ENCODE measurements around the gene ALS2. TPM values are rescaled to one million over a fixed set of nuclear protein-coding genes. Genes with fewer than 3 reads are reported as not detected.
A peak's percentile ranks its signal among the peaks of the same experiment; 100 is the strongest.

The ALS2 gene
- total RNA-seq, 1 experiment from 2014 or later, result 28.4 TPM

DNA sequence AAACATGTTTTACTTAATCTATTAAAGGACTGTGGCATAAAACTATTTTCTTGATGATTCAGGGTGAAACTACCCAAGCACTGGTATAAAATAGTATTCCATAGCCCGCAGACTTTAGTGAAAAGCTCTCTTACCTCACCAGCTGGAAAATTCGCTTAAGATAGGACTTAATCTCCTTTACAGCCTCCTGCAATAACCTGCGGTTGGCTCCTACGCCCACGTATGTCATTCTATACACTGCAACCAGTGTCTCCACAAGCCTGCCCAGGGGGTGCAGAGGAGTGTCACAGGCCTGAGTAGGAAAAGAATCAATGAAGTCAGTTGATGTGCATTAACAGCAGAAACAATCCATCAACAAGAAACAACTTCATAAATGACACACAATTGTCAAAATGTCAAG, 71.0 kb downstream of the ALS2 start:
- no peak overlapping the region for H2AFZ ChIP-seq (ENCODE audit: low read length)
- no peaks in the 10 kb centered on the region for H3K4me1 ChIP-seq (ENCODE audit: insufficient read depth, low read length)
- H2AK5ac ChIP-seq (ENCODE audit: insufficient read length, low read length), result no peak overlapping the region
- H3K23me2 ChIP-seq (ENCODE audit: insufficient read length, low read depth, low read length, poor library complexity, severe bottlenecking), result no peaks in the 10 kb centered on the region
- no peaks in the 10 kb centered on the region for H3K4me1 Mint-ChIP-seq
- no peak overlapping the region for H3K23ac ChIP-seq (ENCODE audit: insufficient read length, low read depth, low read length)
- H3K56ac ChIP-seq (ENCODE audit: insufficient read length, low read depth, low read length), result no peak overlapping the region
- H3K27me3 Mint-ChIP-seq (ENCODE audit: low read depth), result no peaks in the 10 kb centered on the region
- H3K14ac ChIP-seq (ENCODE audit: insufficient read depth, low read length), result no peak overlapping the region
- no peaks in the 10 kb centered on the region for H3K79me2 ChIP-seq (ENCODE audit: insufficient read depth, low read length)
- no peak overlapping the region for H4K5ac ChIP-seq (ENCODE audit: insufficient read length, low read depth, low read length)
- peak overlapping the region in 2 of 3 experiments; percentile 21 to 82; a peak in 2 of 7 replicates for H3K27ac Mint-ChIP-seq
- H4K8ac ChIP-seq (replicated peaks; ENCODE audit: insufficient read length, low read depth, low read length), result no peak overlapping the region
- no peak overlapping the region for H3K18ac ChIP-seq (ENCODE audit: insufficient read length, low read depth, low read length)
- no peaks in the 10 kb centered on the region for H3K79me1 ChIP-seq (ENCODE audit: insufficient read depth, low read depth, low read length, poor library complexity, severe bottlenecking)
- H3K4ac ChIP-seq (ENCODE audit: low read depth, low read length), result no peak overlapping the region
- H2BK20ac ChIP-seq (ENCODE audit: low read depth, low read length, poor library complexity, severe bottlenecking), result no peak overlapping the region
- H3K4me2 ChIP-seq (ENCODE audit: insufficient read depth, insufficient read length, low read length), result no peak overlapping the region
- peaks cover 10 to 57% (median 45%) of the 10 kb centered on the region in 3 experiments; a peak in 6 of 7 replicates for H3K36me3 Mint-ChIP-seq (ENCODE audit: insufficient read depth in 1 of 3, low read depth in 3 of 3)
- no peak overlapping the region for H2BK5ac ChIP-seq (ENCODE audit: insufficient read length, low read length)
- no CpG with 5 or more reads among the region's 5 CpGs for WGBS (ENCODE audit: extremely low coverage, insufficient read length, low lambda C conversion rate)
- H3K4me3 Mint-ChIP-seq, result no peak overlapping the region
- no peaks in the 10 kb centered on the region for H4K20me1 ChIP-seq (ENCODE audit: control insufficient read depth, insufficient read depth, insufficient read length)
- no peaks in the 10 kb centered on the region for H3K9me3 Mint-ChIP-seq
- H3K9me3 ChIP-seq (ENCODE audit: control insufficient read depth, low read depth, low read length), result no peaks in the 10 kb centered on the region
- H2BK120ac ChIP-seq (ENCODE audit: low read depth, low read length, poor library complexity, severe bottlenecking), result no peak overlapping the region
- no peak overlapping the region for H3T11ph ChIP-seq (ENCODE audit: low read length)
- no peak overlapping the region for H2BK12ac ChIP-seq (ENCODE audit: insufficient read length, low read depth, low read length)
- no peak overlapping the region for H4K91ac ChIP-seq (ENCODE audit: insufficient read length, low read depth, low read length)
- TF ChIP-seq, protein P1, sequence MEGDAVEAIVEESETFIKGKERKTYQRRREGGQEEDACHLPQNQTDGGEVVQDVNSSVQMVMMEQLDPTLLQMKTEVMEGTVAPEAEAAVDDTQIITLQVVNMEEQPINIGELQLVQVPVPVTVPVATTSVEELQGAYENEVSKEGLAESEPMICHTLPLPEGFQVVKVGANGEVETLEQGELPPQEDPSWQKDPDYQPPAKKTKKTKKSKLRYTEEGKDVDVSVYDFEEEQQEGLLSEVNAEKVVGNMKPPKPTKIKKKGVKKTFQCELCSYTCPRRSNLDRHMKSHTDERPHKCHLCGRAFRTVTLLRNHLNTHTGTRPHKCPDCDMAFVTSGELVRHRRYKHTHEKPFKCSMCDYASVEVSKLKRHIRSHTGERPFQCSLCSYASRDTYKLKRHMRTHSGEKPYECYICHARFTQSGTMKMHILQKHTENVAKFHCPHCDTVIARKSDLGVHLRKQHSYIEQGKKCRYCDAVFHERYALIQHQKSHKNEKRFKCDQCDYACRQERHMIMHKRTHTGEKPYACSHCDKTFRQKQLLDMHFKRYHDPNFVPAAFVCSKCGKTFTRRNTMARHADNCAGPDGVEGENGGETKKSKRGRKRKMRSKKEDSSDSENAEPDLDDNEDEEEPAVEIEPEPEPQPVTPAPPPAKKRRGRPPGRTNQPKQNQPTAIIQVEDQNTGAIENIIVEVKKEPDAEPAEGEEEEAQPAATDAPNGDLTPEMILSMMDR (conservative IDR thresholded peaks at IDR 0.05), result no peak
- no peak overlapping the region for H3K27ac ChIP-seq (ENCODE audit: insufficient read length, low read depth, low read length)
- no peaks in the 10 kb centered on the region for H3K27me3 ChIP-seq (ENCODE audit: insufficient read depth, low read length)
- no peak overlapping the region for H3K9ac ChIP-seq (ENCODE audit: extremely low read depth, insufficient read length, low read length)
- DNase-seq, result no peak
- no peak overlapping the region for H2BK15ac ChIP-seq (ENCODE audit: low read depth, low read length)
